ENCODE data around the gene HEMGN.

DNA sequence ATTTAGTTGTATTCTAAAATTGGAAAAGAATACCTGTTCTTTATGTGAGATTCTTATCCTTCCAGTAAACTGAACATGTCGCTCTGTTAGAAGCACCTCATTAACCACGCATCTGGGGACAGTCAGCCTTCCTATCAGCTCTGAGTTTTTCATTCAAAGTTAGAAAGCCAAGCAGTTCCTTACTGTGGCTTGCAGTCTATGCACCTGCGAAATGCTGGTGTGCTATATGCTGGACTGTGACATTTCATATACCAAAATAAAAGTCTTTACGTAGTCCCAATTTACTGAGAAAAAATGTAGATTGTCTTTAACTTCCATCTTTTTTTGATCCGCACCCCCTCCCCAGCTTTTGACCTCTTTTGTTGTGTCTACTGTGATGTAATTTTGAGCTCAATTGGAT is 49.5 kb upstream of the HEMGN start:
- TF ChIP-seq CTCF (IDR thresholded peaks at IDR 0.05; ENCODE audit: insufficient read depth, low read length) = no peak
- no peak for TF ChIP-seq POLR2AphosphoS5 (IDR thresholded peaks at IDR 0.05; ENCODE audit: low read depth)
